GM23338 (cell line): ENCODE measurements around the gene MRPL23. TPM values are rescaled to one million over a fixed set of nuclear protein-coding genes. Genes with fewer than 3 reads are reported as not detected.

Experiments
- ZNF331 ChIP-seq: fragments of 250-450 bp; sonication (Bioruptor Pico); IDR thresholded peaks from 2 replicates; pipeline ENCODE4 v1.5.0; 2020; ENCODE audit warnings: low read depth, mild to moderate bottlenecking, moderate library complexity
- polyA plus RNA-seq: library from polyadenylated mRNA; unstranded; fragments of >200 nt; fragmentation: Nextera tagmentation; extraction: Ambion mirVana; gene quantifications from 2 replicates; pipeline ENCODE4 v1.2.1, GENCODE V29; 2016
- total RNA-seq: library from RNA; depleted of rRNA; stranded (reverse); fragments of >200 nt; shearing (Covaris generic); gene quantifications from 2 replicates; pipeline ENCODE4 v1.2.3, GENCODE V29; 2014
- TF ChIP-seq, protein P1 (sequence below): IDR thresholded peaks from one replicate; pipeline ENCODE4 v1.6.1; 2018; ENCODE audit warnings: antibody characterized with exemption; ENCODE audit not compliant: unreplicated experiment
- TF ChIP-seq, protein P2 (sequence below): IDR thresholded peaks from 2 replicates; pipeline ENCODE4 v1.6.1; 2016; ENCODE audit warnings: antibody characterized with exemption
- TF ChIP-seq, protein P3 (sequence below): fragments of 250-450 bp; sonication (Bioruptor Pico); IDR thresholded peaks from 2 replicates; pipeline ENCODE4 v1.5.0; 2020; ENCODE audit warnings: mild to moderate bottlenecking, moderate library complexity

MRPL23 gene
- total and polyA plus RNA-seq, 2 experiments from 2014 or later: 84.7 to 91.5 TPM

DNA sequence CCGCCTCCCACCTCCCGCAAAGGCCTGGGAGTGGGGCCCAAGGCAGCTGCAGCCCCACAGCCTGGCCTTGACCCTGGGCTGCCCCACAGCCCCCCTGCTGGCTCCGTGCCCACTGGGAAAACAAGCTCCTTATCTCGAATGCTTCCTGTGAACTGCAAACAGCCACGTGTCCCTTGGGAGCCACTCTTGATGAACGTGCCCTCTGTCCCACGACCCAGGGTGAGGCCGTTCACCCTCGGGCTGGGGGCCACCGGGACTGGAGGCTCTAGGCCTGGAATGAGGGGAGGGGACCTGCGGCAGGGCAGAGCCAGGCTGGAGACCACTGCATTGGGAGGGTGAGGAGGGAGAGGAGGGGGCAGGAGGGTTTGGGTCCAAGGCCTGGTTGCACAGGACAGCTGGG, 41.0 kb downstream of the MRPL23 start (continued):
- TF ChIP-seq, protein P1, sequence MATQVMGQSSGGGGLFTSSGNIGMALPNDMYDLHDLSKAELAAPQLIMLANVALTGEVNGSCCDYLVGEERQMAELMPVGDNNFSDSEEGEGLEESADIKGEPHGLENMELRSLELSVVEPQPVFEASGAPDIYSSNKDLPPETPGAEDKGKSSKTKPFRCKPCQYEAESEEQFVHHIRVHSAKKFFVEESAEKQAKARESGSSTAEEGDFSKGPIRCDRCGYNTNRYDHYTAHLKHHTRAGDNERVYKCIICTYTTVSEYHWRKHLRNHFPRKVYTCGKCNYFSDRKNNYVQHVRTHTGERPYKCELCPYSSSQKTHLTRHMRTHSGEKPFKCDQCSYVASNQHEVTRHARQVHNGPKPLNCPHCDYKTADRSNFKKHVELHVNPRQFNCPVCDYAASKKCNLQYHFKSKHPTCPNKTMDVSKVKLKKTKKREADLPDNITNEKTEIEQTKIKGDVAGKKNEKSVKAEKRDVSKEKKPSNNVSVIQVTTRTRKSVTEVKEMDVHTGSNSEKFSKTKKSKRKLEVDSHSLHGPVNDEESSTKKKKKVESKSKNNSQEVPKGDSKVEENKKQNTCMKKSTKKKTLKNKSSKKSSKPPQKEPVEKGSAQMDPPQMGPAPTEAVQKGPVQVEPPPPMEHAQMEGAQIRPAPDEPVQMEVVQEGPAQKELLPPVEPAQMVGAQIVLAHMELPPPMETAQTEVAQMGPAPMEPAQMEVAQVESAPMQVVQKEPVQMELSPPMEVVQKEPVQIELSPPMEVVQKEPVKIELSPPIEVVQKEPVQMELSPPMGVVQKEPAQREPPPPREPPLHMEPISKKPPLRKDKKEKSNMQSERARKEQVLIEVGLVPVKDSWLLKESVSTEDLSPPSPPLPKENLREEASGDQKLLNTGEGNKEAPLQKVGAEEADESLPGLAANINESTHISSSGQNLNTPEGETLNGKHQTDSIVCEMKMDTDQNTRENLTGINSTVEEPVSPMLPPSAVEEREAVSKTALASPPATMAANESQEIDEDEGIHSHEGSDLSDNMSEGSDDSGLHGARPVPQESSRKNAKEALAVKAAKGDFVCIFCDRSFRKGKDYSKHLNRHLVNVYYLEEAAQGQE: no peak
- TF ChIP-seq, protein P2, sequence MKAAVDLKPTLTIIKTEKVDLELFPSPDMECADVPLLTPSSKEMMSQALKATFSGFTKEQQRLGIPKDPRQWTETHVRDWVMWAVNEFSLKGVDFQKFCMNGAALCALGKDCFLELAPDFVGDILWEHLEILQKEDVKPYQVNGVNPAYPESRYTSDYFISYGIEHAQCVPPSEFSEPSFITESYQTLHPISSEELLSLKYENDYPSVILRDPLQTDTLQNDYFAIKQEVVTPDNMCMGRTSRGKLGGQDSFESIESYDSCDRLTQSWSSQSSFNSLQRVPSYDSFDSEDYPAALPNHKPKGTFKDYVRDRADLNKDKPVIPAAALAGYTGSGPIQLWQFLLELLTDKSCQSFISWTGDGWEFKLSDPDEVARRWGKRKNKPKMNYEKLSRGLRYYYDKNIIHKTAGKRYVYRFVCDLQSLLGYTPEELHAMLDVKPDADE: no peak
- no peak for TF ChIP-seq ZNF331 (CRISPR knock-in tag)
- TF ChIP-seq, protein P3, sequence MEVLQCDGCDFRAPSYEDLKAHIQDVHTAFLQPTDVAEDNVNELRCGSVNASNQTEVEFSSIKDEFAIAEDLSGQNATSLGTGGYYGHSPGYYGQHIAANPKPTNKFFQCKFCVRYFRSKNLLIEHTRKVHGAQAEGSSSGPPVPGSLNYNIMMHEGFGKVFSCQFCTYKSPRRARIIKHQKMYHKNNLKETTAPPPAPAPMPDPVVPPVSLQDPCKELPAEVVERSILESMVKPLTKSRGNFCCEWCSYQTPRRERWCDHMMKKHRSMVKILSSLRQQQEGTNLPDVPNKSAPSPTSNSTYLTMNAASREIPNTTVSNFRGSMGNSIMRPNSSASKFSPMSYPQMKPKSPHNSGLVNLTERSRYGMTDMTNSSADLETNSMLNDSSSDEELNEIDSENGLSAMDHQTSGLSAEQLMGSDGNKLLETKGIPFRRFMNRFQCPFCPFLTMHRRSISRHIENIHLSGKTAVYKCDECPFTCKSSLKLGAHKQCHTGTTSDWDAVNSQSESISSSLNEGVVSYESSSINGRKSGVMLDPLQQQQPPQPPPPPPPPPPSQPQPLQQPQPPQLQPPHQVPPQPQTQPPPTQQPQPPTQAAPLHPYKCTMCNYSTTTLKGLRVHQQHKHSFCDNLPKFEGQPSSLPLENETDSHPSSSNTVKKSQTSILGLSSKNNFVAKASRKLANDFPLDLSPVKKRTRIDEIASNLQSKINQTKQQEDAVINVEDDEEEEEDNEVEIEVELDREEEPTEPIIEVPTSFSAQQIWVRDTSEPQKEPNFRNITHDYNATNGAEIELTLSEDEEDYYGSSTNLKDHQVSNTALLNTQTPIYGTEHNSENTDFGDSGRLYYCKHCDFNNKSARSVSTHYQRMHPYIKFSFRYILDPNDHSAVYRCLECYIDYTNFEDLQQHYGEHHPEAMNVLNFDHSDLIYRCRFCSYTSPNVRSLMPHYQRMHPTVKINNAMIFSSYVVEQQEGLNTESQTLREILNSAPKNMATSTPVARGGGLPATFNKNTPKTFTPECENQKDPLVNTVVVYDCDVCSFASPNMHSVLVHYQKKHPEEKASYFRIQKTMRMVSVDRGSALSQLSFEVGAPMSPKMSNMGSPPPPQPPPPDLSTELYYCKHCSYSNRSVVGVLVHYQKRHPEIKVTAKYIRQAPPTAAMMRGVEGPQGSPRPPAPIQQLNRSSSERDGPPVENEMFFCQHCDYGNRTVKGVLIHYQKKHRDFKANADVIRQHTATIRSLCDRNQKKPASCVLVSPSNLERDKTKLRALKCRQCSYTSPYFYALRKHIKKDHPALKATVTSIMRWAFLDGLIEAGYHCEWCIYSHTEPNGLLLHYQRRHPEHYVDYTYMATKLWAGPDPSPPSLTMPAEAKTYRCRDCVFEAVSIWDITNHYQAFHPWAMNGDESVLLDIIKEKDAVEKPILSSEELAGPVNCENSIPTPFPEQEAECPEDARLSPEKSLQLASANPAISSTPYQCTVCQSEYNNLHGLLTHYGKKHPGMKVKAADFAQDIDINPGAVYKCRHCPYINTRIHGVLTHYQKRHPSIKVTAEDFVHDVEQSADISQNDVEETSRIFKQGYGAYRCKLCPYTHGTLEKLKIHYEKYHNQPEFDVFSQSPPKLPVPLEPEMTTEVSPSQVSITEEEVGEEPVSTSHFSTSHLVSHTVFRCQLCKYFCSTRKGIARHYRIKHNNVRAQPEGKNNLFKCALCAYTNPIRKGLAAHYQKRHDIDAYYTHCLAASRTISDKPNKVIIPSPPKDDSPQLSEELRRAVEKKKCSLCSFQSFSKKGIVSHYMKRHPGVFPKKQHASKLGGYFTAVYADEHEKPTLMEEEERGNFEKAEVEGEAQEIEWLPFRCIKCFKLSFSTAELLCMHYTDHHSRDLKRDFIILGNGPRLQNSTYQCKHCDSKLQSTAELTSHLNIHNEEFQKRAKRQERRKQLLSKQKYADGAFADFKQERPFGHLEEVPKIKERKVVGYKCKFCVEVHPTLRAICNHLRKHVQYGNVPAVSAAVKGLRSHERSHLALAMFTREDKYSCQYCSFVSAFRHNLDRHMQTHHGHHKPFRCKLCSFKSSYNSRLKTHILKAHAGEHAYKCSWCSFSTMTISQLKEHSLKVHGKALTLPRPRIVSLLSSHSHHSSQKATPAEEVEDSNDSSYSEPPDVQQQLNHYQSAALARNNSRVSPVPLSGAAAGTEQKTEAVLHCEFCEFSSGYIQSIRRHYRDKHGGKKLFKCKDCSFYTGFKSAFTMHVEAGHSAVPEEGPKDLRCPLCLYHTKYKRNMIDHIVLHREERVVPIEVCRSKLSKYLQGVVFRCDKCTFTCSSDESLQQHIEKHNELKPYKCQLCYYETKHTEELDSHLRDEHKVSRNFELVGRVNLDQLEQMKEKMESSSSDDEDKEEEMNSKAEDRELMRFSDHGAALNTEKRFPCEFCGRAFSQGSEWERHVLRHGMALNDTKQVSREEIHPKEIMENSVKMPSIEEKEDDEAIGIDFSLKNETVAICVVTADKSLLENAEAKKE (CRISPR knock-in tag): no peak
